ENCODE results near the gene DDN. TPM values are rescaled to one million over a fixed set of nuclear protein-coding genes. Genes with fewer than 3 reads are reported as not detected.

DDN gene
- total RNA-seq, 4 donors from 2014 or later: 0.19 to 0.40 (median 0.26) TPM

- Histone ChIP-seq H3K27ac (peak within 1 kb of the TSS; percentile 93 to 98 (median 96)), H3K9me3 (no peaks in the 10 kb centered on the region), H3K27me3 (no peaks in the 10 kb centered on the region), H3K4me1 (peaks cover 8 to 28% (median 16%) of the 10 kb centered on the region in 3 donors), H3K4me3 (peak within 1 kb of the TSS; percentile 76 to 95 (median 88)), H3K36me3 (peaks cover 13 to 35% (median 16%) of the 10 kb centered on the region in 3 donors)
- intact Hi-C loops (cut with DNase I): no loop called here
- DNase-seq: peak; percentile 89
- TF ChIP-seq POLR2A (IDR thresholded peaks at IDR 0.05) (peak in 3 of 4 donors; percentile 70 to 91 (median 88)), CTCF (IDR thresholded peaks at IDR 0.05) (peak; percentile 7 to 36 (median 26))
- WGBS, 2 donors: 0 to 1% methylated on average over 23 to 39 of the region's 59 CpGs
Measured at GRCh38 chr12:49018261-49019119, 19.3 kb upstream of the DDN start, which contains the start of gene PRKAG1. Gene PRKAG1, minus strand, starts transcription at chr12:49018776. Its CDS starts 36 bp downstream, at chr12:49018740.

- TF ChIP-seq CTCF (IDR thresholded peaks at IDR 0.05) (peak in 1 of 6 experiments; percentile 20), POLR2A (IDR thresholded peaks at IDR 0.05) (no peak)
- peak overlapping the region; percentile 76 to 95 (median 88) for H3K4me3 ChIP-seq
- H3K27ac ChIP-seq: peak overlapping the region; percentile 93 to 98 (median 96)
- intact Hi-C loops (cut with DNase I): no loop called here
- 0% methylated on average over 7 to 8 of the region's 8 CpGs for WGBS, 2 donors
- DNase-seq: no peak
- peaks cover 13 to 32% (median 14%) of the 10 kb centered on the region in 3 donors for H3K36me3 ChIP-seq
- no peaks in the 10 kb centered on the region for H3K9me3 ChIP-seq
- peaks cover 8 to 28% (median 16%) of the 10 kb centered on the region in 3 donors for H3K4me1 ChIP-seq
- H3K27me3 ChIP-seq: no peaks in the 10 kb centered on the region
Measured at GRCh38 chr12:49017891-49018260, 18.7 kb upstream of the DDN start.

- WGBS, 2 donors: 75 to 92% methylated on average over 1 of the region's 1 CpG
- Histone ChIP-seq H3K27me3 (no peaks in the 10 kb centered on the region), H3K4me3 (no peak overlapping the region)
Measured at GRCh38 chr12:49015196-49015595, 16.0 kb upstream of the DDN start.

GRCh38 chr12:49014547-49014946 lies 15.4 kb upstream of the DDN start:
- H3K4me1 ChIP-seq: peaks cover 8 to 23% (median 15%) of the 10 kb centered on the region in 3 donors
- H3K4me3 ChIP-seq: no peak overlapping the region
- no peaks in the 10 kb centered on the region for H3K9me3 ChIP-seq
- no peak for DNase-seq
- TF ChIP-seq POLR2A (IDR thresholded peaks at IDR 0.05) (no peak), CTCF (IDR thresholded peaks at IDR 0.05) (no peak)
- intact Hi-C loops (cut with DNase I): no loop called here
- 43 to 50% methylated on average over 1 of the region's 1 CpG for WGBS, 2 donors
- H3K27ac ChIP-seq: no peak overlapping the region
- no peaks in the 10 kb centered on the region for H3K27me3 ChIP-seq
- H3K36me3 ChIP-seq: peaks cover 3 to 36% (median 14%) of the 10 kb centered on the region in 3 donors

More at GRCh38 chr12:49015196-49015595, 16.0 kb upstream of the DDN start:
- Histone ChIP-seq H3K4me1 (peaks cover 8 to 28% (median 16%) of the 10 kb centered on the region in 3 donors), H3K36me3 (peaks cover 3 to 32% (median 11%) of the 10 kb centered on the region in 3 donors), H3K9me3 (no peaks in the 10 kb centered on the region), H3K27ac (no peak overlapping the region)
- no peak for DNase-seq
- intact Hi-C loops (cut with DNase I): no loop called here
- TF ChIP-seq POLR2A (IDR thresholded peaks at IDR 0.05): no peak
- TF ChIP-seq CTCF (IDR thresholded peaks at IDR 0.05): no peak

- WGBS, 2 donors: 89 to 94% methylated on average over 3 of the region's 3 CpGs
- no peak overlapping the region for H3K4me3 ChIP-seq
Measured at GRCh38 chr12:49013428-49013827, 14.3 kb upstream of the DDN start.

More at GRCh38 chr12:49013428-49013827, 14.3 kb upstream of the DDN start:
- H3K36me3 ChIP-seq: peaks cover 3 to 48% (median 14%) of the 10 kb centered on the region in 3 donors
- peaks cover 8 to 17% (median 8%) of the 10 kb centered on the region in 3 donors for H3K4me1 ChIP-seq
- DNase-seq: no peak
- intact Hi-C loops (cut with DNase I): no loop called here
- H3K27me3 ChIP-seq: no peaks in the 10 kb centered on the region
- no peak overlapping the region for H3K27ac ChIP-seq
- H3K9me3 ChIP-seq: no peaks in the 10 kb centered on the region
- no peak for TF ChIP-seq CTCF (IDR thresholded peaks at IDR 0.05)
- TF ChIP-seq POLR2A (IDR thresholded peaks at IDR 0.05): no peak

Measured in esophagus squamous epithelium (tissue), 5 donors.